Heart left ventricle (tissue), 16 donors: Measurements from ENCODE around the gene UBTD1. TPM values are rescaled to one million over a fixed set of nuclear protein-coding genes. Genes with fewer than 3 reads are reported as not detected.

Source experiments
- ATAC-seq, 4 donors: fragments of 200-7000 bp; cut with Tn5 transposase; one replicate each; pipeline ENCODE4 v1.9.1; 2020 to 2022; ENCODE audit warnings: moderate library complexity in 4 of 4, mild to moderate bottlenecking in 3 of 4, moderate number of reproducible peaks in 1 of 4
- DNase-seq, 5 donors: peaks; one replicate each; pipeline ENCODE4 v3.0.0-alpha.2; 2020
- H3K27ac ChIP-seq, 12 donors: fragments of 200-600 bp; sonication (generic) in 4 of 12; one replicate each; pipeline versions ENCODE4 v1.5.0 to v1.8.0; 2016 to 2022; ENCODE audit warnings: mild to moderate bottlenecking in 2 of 12
- H3K27me3 ChIP-seq, 9 donors: fragments of 200-600 bp; sonication (generic) in 2 of 9; one replicate each; pipeline versions ENCODE4 v1.5.1 to v1.8.0; 2016 to 2022; ENCODE audit warnings: mild to moderate bottlenecking in 3 of 9
- H3K36me3 ChIP-seq, 9 donors: fragments of 200-600 bp; sonication (generic) in 2 of 9; one replicate each; pipeline versions ENCODE4 v1.5.0 to v1.8.0; 2018 to 2022; ENCODE audit warnings: mild to moderate bottlenecking in 2 of 9
- H3K4me1 ChIP-seq, 12 donors: fragments of 200-600 bp; sonication (generic) in 4 of 12; one replicate each; pipeline versions ENCODE4 v1.5.0 to v1.8.0; 2016 to 2022; ENCODE audit warnings: mild to moderate bottlenecking in 3 of 12
- H3K4me3 ChIP-seq, 12 donors: fragments of 200-600 bp; sonication (generic) in 4 of 12; one replicate each; pipeline versions ENCODE4 v1.5.0 to v1.8.0; 2017 to 2022; ENCODE audit warnings: mild to moderate bottlenecking in 9 of 12, moderate library complexity in 4 of 12
- H3K9me3 ChIP-seq, 12 donors: fragments of 200-600 bp; sonication (generic) in 4 of 12; one replicate each; pipeline versions ENCODE4 v1.5.0 to v1.8.0; 2016 to 2022; ENCODE audit warnings: mild to moderate bottlenecking in 1 of 12
- CTCF ChIP-seq, 12 donors: fragments of 200-600 bp; sonication (generic) in 4 of 12; IDR thresholded peaks; one replicate each; pipeline versions ENCODE4 v1.5.0 to v1.8.0; 2018 to 2022; ENCODE audit warnings: antibody characterized with exemption in 12 of 12, mild to moderate bottlenecking in 5 of 12
- POLR2A ChIP-seq, 2 donors: fragments of 450-650 bp; IDR thresholded peaks; one replicate each; pipeline ENCODE4 v1.6.1; 2017; ENCODE audit warnings: antibody characterized with exemption in 2 of 2, mild to moderate bottlenecking in 2 of 2, moderate library complexity in 2 of 2
- WGBS, 4 donors: extraction: QIAGEN DNeasy Blood & Tissue Kit in 2 of 4; methylation state at CpG; one replicate each; pipeline versions ENCODE4 v1.1.5 to v1.1.7; 2013 to 2018; 5-methylcytosine and 5-hydroxymethylcytosine counted together
- intact Hi-C, 10 donors: fragments of 100-400 bp; cut with DNase I; formaldehyde crosslinking; loops; one replicate each; pipeline versions ENCODE4 v1.11.1 to v1.14.2; 2022
- polyA plus RNA-seq, 2 donors: library from polyadenylated mRNA; stranded (reverse); fragments of 200-250 nt; gene quantifications; one replicate each; pipeline ENCODE4 v1.2.3, GENCODE V29; 2013
- total RNA-seq, 9 donors: library from RNA; depleted of rRNA in 2 of 9; stranded (reverse); fragments of >200 nt in 2 of 9; fragmentation: NEBNext Ultra II Directional in 3 of 9; extraction: Animal tissue kit (Norgen Biotek cat#: 25700) in 3 of 9; gene quantifications; one replicate each; pipeline versions ENCODE4 v1.1.0 to v1.2.4, GENCODE V29; 2016 to 2023
- donor health status: ischemic (EF 13 %, LVEDD 7.1; RV severe dilation, severe dysfunction).
- donor health status: healthy with polysubstance abuse.
- donor health status: DM: no; HTN: yes; CAD: no.
- donor health status: DM: no; HTN: no; CAD: no.
- donor health status: ischemic (EF 25% LVEDD 6.9; RV normal size, moderate dysfunction).
- donor health status: ischemic (EF 25% LVEDD 5.7; RV mildly dilated, moderate dysfunction).
- donor health status: healthy.
- donor health status: DM: yes; HTN: yes; CAD: no.
- donor health status: ischemic (EF 35%, LVEDD 5.7; RV mildly dilated, moderate dysfunction).
- donor health status: nonischemic (EF 11% LVEDD 7.7; RV severe dilation, severe dysfunction).
- donor health status: DM: yes; HTN: yes; CAD: no.
- donor health status: PGD.
- donor health status: ischemic (EF 29% LVEDD 5.4; RV normal size, mild dysfunction).
- donor health status: nonischemic (EF 23%, LVEDD 6.1; RV moderate dilation, normal function).

UBTD1 gene
- total and polyA plus RNA-seq, 11 donors = 18.2 to 49.7 (median 28.2) TPM

GRCh38 chr10:97534746-97535367 lies 36.1 kb downstream of the UBTD1 start:
- Histone ChIP-seq H3K36me3 (no peaks in the 10 kb centered on the region), H3K4me1 (peaks cover 0 to 16% (median 8%) of the 10 kb centered on the region in 12 donors), H3K27ac (no peak overlapping the region), H3K4me3 (no peak overlapping the region), H3K27me3 (no peaks in the 10 kb centered on the region), H3K9me3 (no peaks in the 10 kb centered on the region)
- TF ChIP-seq CTCF (IDR thresholded peaks at IDR 0.05) (peak in 9 of 12 donors; percentile 11 to 56 (median 48)), POLR2A (IDR thresholded peaks at IDR 0.05) (no peak)
- DNase-seq (peak in 1 of 5 donors; percentile 22), ATAC-seq (peak in 3 of 4 donors; percentile 30 to 45 (median 31))
- intact Hi-C loops = loop anchor here in 2 of 10 donors (2.0 to 5.0 kb wide), 2 partner anchors 18 to 33 kb away; no protein-coding TSS in a partner anchor
- 69 to 81% (median 79%) methylated on average over 4 to 6 of the region's 6 CpGs for WGBS, 4 donors

- WGBS, 4 donors = 93 to 98% (median 94%) methylated on average over 5 of the region's 5 CpGs
- Histone ChIP-seq H3K27me3 (no peaks in the 10 kb centered on the region), H3K9me3 (no peaks in the 10 kb centered on the region), H3K4me1 (peaks cover 0 to 40% (median 30%) of the 10 kb centered on the region in 12 donors), H3K4me3 (no peak overlapping the region), H3K36me3 (no peaks in the 10 kb centered on the region), H3K27ac (no peak overlapping the region)
- ATAC-seq (no peak), DNase-seq (no peak)
- intact Hi-C loops = loop anchor here in 1 of 10 donors (5.0 kb wide), 1 partner anchor 35 kb away; no protein-coding TSS in a partner anchor
- TF ChIP-seq POLR2A (IDR thresholded peaks at IDR 0.05) (no peak), CTCF (IDR thresholded peaks at IDR 0.05) (no peak)
These were observed 38.6 kb downstream of the UBTD1 start for GRCh38 chr10:97537186-97537869.

- ATAC-seq (no peak), DNase-seq (no peak)
- 59 to 78% (median 64%) methylated on average over 4 of the region's 4 CpGs for WGBS, 4 donors
These were observed 39.7 kb downstream of the UBTD1 start for GRCh38 chr10:97538411-97538810.

More at GRCh38 chr10:97538411-97538810, 39.7 kb downstream of the UBTD1 start:
- no peaks in the 10 kb centered on the region for H3K27me3 ChIP-seq
- intact Hi-C loops = loop anchor here in 1 of 10 donors (5.0 kb wide), 1 partner anchor 36 kb away; no protein-coding TSS in a partner anchor
- no peak for TF ChIP-seq POLR2A (IDR thresholded peaks at IDR 0.05)
- no peak for TF ChIP-seq CTCF (IDR thresholded peaks at IDR 0.05)
- no peaks in the 10 kb centered on the region for H3K9me3 ChIP-seq
- H3K27ac ChIP-seq = peak overlapping the region in 6 of 12 donors; percentile 12 to 88 (median 28)
- H3K4me1 ChIP-seq = peaks cover 0 to 51% (median 41%) of the 10 kb centered on the region in 12 donors
- H3K4me3 ChIP-seq = no peak overlapping the region
- H3K36me3 ChIP-seq = no peaks in the 10 kb centered on the region
